HL-60 (cell line): ENCODE data around the gene TMEM63C.
A peak's percentile ranks its signal among the peaks of the same experiment; 100 is the strongest.

ENCODE experiments used
- CTCF ChIP-seq: IDR thresholded peaks from one replicate; pipeline ENCODE4 v1.5.1; 2011; ENCODE audit warnings: low read length, control low read depth, inconsistent platforms; ENCODE audit not compliant: insufficient read depth
- POLR2AphosphoS5 ChIP-seq: IDR thresholded peaks from 2 replicates; pipeline ENCODE4 v1.6.1; 2012; ENCODE audit warnings: low read depth
- REST ChIP-seq: IDR thresholded peaks from 2 replicates; pipeline ENCODE4 v1.6.1; 2012; ENCODE audit warnings: low read depth; ENCODE audit not compliant: insufficient replicate concordance

- no peak for TF ChIP-seq CTCF
- TF ChIP-seq REST = peak; percentile 98
- no peak for TF ChIP-seq POLR2AphosphoS5
Measured at GRCh38 chr14:77208291-77208978, 26.8 kb downstream of the TMEM63C start.
